Osteoblast (primary cell): ENCODE measurements around the gene INSL3. TPM values are rescaled to one million over a fixed set of nuclear protein-coding genes. Genes with fewer than 3 reads are reported as not detected.

Experiments used
- DNase-seq: peaks from one replicate; pipeline ENCODE4 v3.0.0; 2011; ENCODE audit warnings: low spot score, mixed read lengths; ENCODE audit not compliant: insufficient read length; ENCODE audit errors: missing footprints
- H2AFZ ChIP-seq: 2 replicates; pipeline ENCODE4 v1.6.0; 2011; ENCODE audit warnings: mild to moderate bottlenecking, low read length
- H3K27ac ChIP-seq: 2 replicates; pipeline ENCODE4 v1.5.1; 2011; ENCODE audit warnings: mild to moderate bottlenecking, low read depth, low read length, moderate library complexity
- H3K27me3 ChIP-seq: 2 replicates; pipeline ENCODE4 v1.6.0; 2012; ENCODE audit warnings: mild to moderate bottlenecking, control low read depth, inconsistent platforms, low read length, moderate library complexity; ENCODE audit not compliant: insufficient read depth
- H3K36me3 ChIP-seq: 2 replicates; pipeline ENCODE4 v1.5.1; 2011; ENCODE audit warnings: mild to moderate bottlenecking, low read length, control low read depth, moderate library complexity; ENCODE audit not compliant: insufficient read depth
- H3K4me1 ChIP-seq: 2 replicates; pipeline ENCODE4 v1.5.1; 2011; ENCODE audit warnings: mild to moderate bottlenecking, low read length, control low read depth, moderate library complexity; ENCODE audit not compliant: insufficient read depth
- H3K4me2 ChIP-seq: 2 replicates; pipeline ENCODE4 v1.6.0; 2011; ENCODE audit warnings: mild to moderate bottlenecking, low read length; ENCODE audit not compliant: insufficient read depth
- H3K4me3 ChIP-seq: fragments of 200-600 bp; sonication (generic); 3 replicates; pipeline ENCODE4 v1.5.1; 2012; ENCODE audit warnings: mild to moderate bottlenecking, low read length, inconsistent platforms; ENCODE audit not compliant: insufficient read depth
- H3K79me2 ChIP-seq: 2 replicates; pipeline ENCODE4 v1.6.0; 2012; ENCODE audit warnings: mild to moderate bottlenecking, low read length, control low read depth, inconsistent platforms; ENCODE audit not compliant: insufficient read depth
- H3K9me3 ChIP-seq: 2 replicates; pipeline ENCODE4 v1.5.1; 2011; ENCODE audit warnings: low read depth, low read length, control low read depth
- H4K20me1 ChIP-seq: 2 replicates; pipeline ENCODE4 v1.6.0; 2012; ENCODE audit warnings: mild to moderate bottlenecking, low read length, control low read depth; ENCODE audit not compliant: insufficient read depth
- total RNA-seq: library from RNA; depleted of rRNA; stranded (reverse); fragments of >200 nt; gene quantifications from 2 replicates; pipeline ENCODE4 v1.2.3, GENCODE V29; 2012
- TF ChIP-seq, protein P1 (sequence below): IDR thresholded peaks from 2 replicates; pipeline ENCODE4 v1.5.1; 2011; ENCODE audit warnings: mild to moderate bottlenecking, low read depth, low read length, moderate library complexity; ENCODE audit errors: extremely low read depth

Gene INSL3
- total RNA-seq, 1 donor, result not detected

GRCh38 chr19:17860331-17860992, 39.1 kb upstream of the INSL3 start:
- Histone ChIP-seq H3K27me3 (no peaks in the 10 kb centered on the region), H3K4me3 (peak overlapping the region; percentile 100), H3K36me3 (peaks cover 36% of the 10 kb centered on the region), H3K27ac (peak overlapping the region; percentile 90), H3K9me3 (no peaks in the 10 kb centered on the region), H3K4me1 (peaks cover 16% of the 10 kb centered on the region), H3K4me2 (peak overlapping the region; percentile 87), H2AFZ (peak overlapping the region; percentile 45), H4K20me1 (peaks cover 47% of the 10 kb centered on the region), H3K79me2 (peaks cover 34% of the 10 kb centered on the region)
- TF ChIP-seq, protein P1, sequence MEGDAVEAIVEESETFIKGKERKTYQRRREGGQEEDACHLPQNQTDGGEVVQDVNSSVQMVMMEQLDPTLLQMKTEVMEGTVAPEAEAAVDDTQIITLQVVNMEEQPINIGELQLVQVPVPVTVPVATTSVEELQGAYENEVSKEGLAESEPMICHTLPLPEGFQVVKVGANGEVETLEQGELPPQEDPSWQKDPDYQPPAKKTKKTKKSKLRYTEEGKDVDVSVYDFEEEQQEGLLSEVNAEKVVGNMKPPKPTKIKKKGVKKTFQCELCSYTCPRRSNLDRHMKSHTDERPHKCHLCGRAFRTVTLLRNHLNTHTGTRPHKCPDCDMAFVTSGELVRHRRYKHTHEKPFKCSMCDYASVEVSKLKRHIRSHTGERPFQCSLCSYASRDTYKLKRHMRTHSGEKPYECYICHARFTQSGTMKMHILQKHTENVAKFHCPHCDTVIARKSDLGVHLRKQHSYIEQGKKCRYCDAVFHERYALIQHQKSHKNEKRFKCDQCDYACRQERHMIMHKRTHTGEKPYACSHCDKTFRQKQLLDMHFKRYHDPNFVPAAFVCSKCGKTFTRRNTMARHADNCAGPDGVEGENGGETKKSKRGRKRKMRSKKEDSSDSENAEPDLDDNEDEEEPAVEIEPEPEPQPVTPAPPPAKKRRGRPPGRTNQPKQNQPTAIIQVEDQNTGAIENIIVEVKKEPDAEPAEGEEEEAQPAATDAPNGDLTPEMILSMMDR, result no peak
- DNase-seq, result peak; percentile 78

DNA sequence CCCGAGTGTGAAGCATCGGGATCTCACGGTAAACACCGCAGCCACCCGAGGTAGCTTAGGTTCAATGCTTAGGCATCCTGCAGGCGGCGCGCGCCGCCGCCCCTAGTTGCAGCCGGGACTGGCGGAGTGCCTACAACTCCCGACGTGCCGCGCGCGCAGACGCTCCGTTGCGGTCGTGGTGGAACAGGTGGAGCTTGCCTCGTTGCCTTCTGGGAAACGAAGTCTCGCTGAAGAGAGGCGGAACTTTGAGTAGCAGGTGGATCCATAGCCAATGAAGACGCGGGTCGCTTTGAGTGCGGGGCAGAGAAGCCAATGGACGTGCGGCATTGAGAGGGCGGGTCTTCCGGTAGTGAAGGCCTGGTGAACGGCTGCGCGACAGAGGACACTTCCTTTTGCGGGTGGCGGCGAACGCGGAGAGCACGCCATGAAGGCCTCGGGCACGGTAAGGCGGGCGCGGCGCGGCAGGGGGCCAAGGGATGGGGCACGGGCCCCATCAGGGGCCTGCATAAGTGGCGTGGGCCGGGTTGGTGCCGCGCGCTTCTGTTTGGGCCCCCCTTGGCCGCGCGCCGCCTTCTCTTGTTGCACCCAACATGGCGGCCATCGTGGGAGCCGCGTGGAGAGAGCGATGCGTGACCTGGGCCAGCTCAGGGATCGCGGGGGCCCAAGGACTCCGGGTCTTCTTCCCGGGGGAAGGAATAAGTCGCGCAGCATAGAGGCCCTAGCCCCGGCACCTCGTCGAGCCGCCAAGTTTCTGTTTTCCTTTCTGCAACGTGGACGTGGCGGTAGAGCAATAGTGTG, 38.4 kb upstream of the INSL3 start, which contains the start of gene RPL18A:
Gene RPL18A, plus strand, starts transcription at position 378 of the 798 bp plus-strand sequence. Its CDS starts 47 bp downstream, at position 425.
- H3K4me2 ChIP-seq, result peak within 1 kb of the TSS; percentile 88
- no peaks in the 10 kb centered on the region for H3K27me3 ChIP-seq
- H3K9me3 ChIP-seq, result no peaks in the 10 kb centered on the region
- peaks cover 16% of the 10 kb centered on the region for H3K4me1 ChIP-seq
- peaks cover 36% of the 10 kb centered on the region for H3K36me3 ChIP-seq
- DNase-seq, result peak; percentile 99
- TF ChIP-seq, protein P1, result peak; percentile 87
- peak within 1 kb of the TSS; percentile 90 for H3K27ac ChIP-seq
- H3K79me2 ChIP-seq, result peaks cover 34% of the 10 kb centered on the region
- H4K20me1 ChIP-seq, result peaks cover 44% of the 10 kb centered on the region
- peak within 1 kb of the TSS; percentile 100 for H3K4me3 ChIP-seq
- H2AFZ ChIP-seq, result peak within 1 kb of the TSS; percentile 92

DNA sequence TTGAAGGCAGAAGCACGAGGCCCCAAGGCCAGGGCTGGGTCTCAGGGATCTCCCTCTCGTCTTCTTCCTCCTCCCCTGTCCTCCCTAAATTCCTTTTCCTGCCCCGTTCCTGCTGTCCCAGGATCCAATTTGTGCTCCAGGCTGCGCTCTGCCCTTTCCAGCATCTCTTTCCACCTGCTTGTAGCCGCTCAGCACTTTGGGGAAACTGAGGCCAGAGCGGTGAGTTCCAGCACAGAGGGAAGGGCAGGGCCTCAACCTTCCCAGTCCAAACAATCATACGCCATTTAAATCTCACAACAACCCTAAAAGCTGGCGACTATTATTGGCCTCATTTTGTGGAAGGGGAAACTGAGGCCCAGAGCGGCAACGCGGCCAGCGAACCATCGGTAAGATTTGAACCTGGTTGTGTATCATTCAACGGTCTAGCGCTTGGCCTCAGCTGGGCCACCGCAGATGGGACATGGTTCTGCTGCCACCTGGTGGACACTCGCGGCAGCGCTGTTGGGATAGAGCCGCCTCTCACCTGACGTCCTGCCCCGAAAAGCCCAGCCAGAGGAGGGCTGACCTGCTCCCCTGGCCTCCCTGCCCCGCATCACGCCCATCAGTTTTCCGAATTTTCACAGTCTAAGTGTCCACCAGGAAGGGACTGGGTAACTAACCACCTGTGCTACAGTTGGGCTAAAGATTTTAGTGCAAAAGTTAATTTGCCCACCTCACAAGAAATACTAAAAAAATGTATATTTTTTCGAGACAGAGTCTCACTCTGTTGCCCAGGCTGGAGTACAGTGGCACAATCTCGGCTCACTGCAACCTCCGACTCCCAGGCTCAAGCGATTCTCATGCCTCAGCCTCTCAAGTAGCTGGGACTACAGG, 34.2 kb upstream of the INSL3 start:
- Histone ChIP-seq H4K20me1 (peaks cover 5% of the 10 kb centered on the region), H3K27me3 (no peaks in the 10 kb centered on the region), H3K27ac (no peak overlapping the region), H3K36me3 (no peaks in the 10 kb centered on the region), H3K79me2 (peaks cover 9% of the 10 kb centered on the region), H3K9me3 (no peaks in the 10 kb centered on the region), H3K4me2 (no peak overlapping the region), H2AFZ (peak overlapping the region; percentile 23), H3K4me1 (peaks cover 5% of the 10 kb centered on the region), H3K4me3 (no peak overlapping the region)
- peak; percentile 96 for DNase-seq
- TF ChIP-seq, protein P1, result peak; percentile 90
